Activated CD8-positive, alpha-beta T cell treated with anti-CD3 and anti-CD28 coated beads for 36 hours (primary cell): Measurements from ENCODE around the gene INCA1. TPM values are rescaled to one million over a fixed set of nuclear protein-coding genes. Genes with fewer than 3 reads are reported as not detected.

Experiments used
- ATAC-seq: fragments of 200-7000 bp; cut with Tn5 transposase; one replicate; pipeline ENCODE4 v1.10.0; 2021; ENCODE audit warnings: mild to moderate bottlenecking, moderate library complexity
- CTCF ChIA-PET: fragments of 350-600 bp; sonication (Branson Sonifier 250); formaldehyde crosslinking; loops from one replicate; lab custom pipeline; 2021; ENCODE audit warnings: antibody characterized with exemption; lab: Charles Lee
- POLR2A ChIA-PET: fragments of 350-600 bp; sonication (Branson Sonifier 250); formaldehyde crosslinking; loops from one replicate; lab custom pipeline; 2021; ENCODE audit warnings: antibody characterized with exemption; lab: Charles Lee
- DNase-seq: peaks from one replicate; pipeline ENCODE4 v3.0.0-alpha.2; 2020
- H3K27ac Mint-ChIP-seq: one replicate; pipeline ENCODE4 v1.8.0; 2021; ENCODE audit warnings: mild to moderate bottlenecking, mixed read lengths
- H3K27me3 Mint-ChIP-seq: one replicate; pipeline ENCODE4 v1.8.0; 2021; ENCODE audit warnings: mixed read lengths
- H3K36me3 Mint-ChIP-seq: one replicate; pipeline ENCODE4 v1.8.0; 2021; ENCODE audit warnings: low read depth, mixed read lengths
- H3K4me1 Mint-ChIP-seq: one replicate; pipeline ENCODE4 v1.8.0; 2021; ENCODE audit warnings: low read depth, mixed read lengths
- H3K4me3 Mint-ChIP-seq: one replicate; pipeline ENCODE4 v1.8.0; 2021; ENCODE audit warnings: mild to moderate bottlenecking, moderate library complexity, mixed read lengths
- H3K9me3 Mint-ChIP-seq: one replicate; pipeline ENCODE4 v1.8.0; 2021; ENCODE audit warnings: mixed read lengths
- intact Hi-C: fragments of 100-400 bp; cut with micrococcal nuclease; formaldehyde crosslinking; loops from one replicate; pipeline ENCODE4 v1.10.0; 2022
- total RNA-seq, 2 experiments: library from RNA; stranded (reverse); gene quantifications; one replicate each; pipeline ENCODE4 v1.2.3, GENCODE V29; 2021
- TF ChIP-seq, protein P1 (sequence below): fragments of 200-600 bp; IDR thresholded peaks from one replicate; pipeline ENCODE4 v1.8.0; 2022; ENCODE audit warnings: antibody characterized with exemption, mild to moderate bottlenecking

The INCA1 gene
- total RNA-seq, 2 experiments from 2014 or later = 0.63 TPM; not detected in 1

DNA sequence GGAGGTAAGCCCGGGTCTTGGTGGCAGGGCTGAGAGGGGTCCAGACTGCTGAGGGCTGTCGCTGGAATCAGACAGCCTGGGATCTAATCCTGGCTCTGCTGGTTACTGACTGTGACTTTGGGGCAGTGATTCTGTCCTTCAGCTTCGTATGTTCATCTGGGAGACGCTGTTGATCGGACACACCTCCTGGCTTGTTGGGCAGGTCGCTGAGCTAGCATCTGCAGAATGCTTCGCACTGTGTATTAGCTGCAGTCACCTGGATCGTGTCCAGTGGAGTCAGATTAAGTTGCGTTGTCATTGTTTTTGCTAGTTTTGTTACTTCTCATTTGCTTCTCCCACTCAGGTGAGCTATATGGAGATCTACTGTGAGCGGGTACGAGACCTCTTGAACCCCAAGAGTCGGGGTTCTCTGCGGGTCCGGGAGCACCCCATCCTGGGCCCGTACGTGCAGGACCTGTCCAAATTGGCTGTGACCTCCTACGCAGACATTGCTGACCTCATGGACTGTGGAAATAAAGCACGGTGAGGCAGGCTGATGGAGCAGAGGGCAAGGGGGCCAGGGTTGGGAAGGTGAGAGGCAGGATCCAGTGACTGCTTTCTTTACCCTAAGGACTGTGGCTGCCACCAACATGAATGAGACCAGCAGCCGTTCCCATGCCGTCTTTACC, 4.9 kb upstream of the INCA1 start:
- Mint-ChIP-seq H3K36me3 (peaks cover 35% of the 10 kb centered on the region), H3K9me3 (no peaks in the 10 kb centered on the region), H3K27ac (no peak overlapping the region), H3K4me1 (peaks cover 9% of the 10 kb centered on the region), H3K27me3 (no peaks in the 10 kb centered on the region), H3K4me3 (no peak overlapping the region)
- DNase-seq (no peak), ATAC-seq (no peak)
- POLR2A ChIA-PET = interaction anchor here (0.7 to 0.9 kb wide), 2 partner anchors 14 to 15 kb away, joined by 3 to 4 read pairs; no protein-coding TSS in a partner anchor
- TF ChIP-seq, protein P1, sequence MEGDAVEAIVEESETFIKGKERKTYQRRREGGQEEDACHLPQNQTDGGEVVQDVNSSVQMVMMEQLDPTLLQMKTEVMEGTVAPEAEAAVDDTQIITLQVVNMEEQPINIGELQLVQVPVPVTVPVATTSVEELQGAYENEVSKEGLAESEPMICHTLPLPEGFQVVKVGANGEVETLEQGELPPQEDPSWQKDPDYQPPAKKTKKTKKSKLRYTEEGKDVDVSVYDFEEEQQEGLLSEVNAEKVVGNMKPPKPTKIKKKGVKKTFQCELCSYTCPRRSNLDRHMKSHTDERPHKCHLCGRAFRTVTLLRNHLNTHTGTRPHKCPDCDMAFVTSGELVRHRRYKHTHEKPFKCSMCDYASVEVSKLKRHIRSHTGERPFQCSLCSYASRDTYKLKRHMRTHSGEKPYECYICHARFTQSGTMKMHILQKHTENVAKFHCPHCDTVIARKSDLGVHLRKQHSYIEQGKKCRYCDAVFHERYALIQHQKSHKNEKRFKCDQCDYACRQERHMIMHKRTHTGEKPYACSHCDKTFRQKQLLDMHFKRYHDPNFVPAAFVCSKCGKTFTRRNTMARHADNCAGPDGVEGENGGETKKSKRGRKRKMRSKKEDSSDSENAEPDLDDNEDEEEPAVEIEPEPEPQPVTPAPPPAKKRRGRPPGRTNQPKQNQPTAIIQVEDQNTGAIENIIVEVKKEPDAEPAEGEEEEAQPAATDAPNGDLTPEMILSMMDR = no peak
- intact Hi-C loops = no loop called here
- CTCF ChIA-PET = no interaction called here

DNA sequence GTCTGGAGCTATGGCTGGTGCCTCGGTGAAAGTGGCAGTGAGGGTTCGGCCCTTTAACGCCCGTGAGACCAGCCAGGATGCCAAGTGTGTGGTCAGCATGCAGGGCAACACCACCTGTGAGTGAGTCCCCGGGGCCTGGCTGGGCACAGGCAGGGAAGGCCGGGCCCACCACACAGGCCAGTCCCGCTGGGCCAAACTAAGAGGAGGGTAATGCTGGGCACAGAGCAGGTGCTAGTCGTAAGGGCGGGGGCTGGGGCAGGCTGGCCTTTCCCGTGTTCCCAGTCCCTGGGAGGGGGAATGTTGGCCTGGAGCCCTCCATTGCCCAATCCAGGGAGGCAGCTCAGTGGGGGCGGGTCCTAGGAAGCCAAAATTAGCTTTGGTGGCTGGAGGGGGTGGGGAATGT, 2.9 kb upstream of the INCA1 start:
- no peaks in the 10 kb centered on the region for H3K9me3 Mint-ChIP-seq
- ChIA-PET POLR2A (interaction anchor here (1.1 to 1.5 kb wide), 3 partner anchors 10 to 18 kb away, joined by 3 to 4 read pairs (median 4); no protein-coding TSS in a partner anchor), CTCF (interaction anchor here (0.9 to 1.2 kb wide), 3 partner anchors 62 to 119 kb away, joined by 3 to 4 read pairs (median 3); no protein-coding TSS in a partner anchor)
- H3K4me3 Mint-ChIP-seq = no peak overlapping the region
- H3K27me3 Mint-ChIP-seq = peaks cover 1% of the 10 kb centered on the region
- H3K4me1 Mint-ChIP-seq = peaks cover 15% of the 10 kb centered on the region
- peaks cover 26% of the 10 kb centered on the region for H3K36me3 Mint-ChIP-seq
- DNase-seq = no peak
- H3K27ac Mint-ChIP-seq = no peak overlapping the region
- no peak for ATAC-seq
- intact Hi-C loops = no loop called here
- TF ChIP-seq, protein P1 = no peak

DNA sequence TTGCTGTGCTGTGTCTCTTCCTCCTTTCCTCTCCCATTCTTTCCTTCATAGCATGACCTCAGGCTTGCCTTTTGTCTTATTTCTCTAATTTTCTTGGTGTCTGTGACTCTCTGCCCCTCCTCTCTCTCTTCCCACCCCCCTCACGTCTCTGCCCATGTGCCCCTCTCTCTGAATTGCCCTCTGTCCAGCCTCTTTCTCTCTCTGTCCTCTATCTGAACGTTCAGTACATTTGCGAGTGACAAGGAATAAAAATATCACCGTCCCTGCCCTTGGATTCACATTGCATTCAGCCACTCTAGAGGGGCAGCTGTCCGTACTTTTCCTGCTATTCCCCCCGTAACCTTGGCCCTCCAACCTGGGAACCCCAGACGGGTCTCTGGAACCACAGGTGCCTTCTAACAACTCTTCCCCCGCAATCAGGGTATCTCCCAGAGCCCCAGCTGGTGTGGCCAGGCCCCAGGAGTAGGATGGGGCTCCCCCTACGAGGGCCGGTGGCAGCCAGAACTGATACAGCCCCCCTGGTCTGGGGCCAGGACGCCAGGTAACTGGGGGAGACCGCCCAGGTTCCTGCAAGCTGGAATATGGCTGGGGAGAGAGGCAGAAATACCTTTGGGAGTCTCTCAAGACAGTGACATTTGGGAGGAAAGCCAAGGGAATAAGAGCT, 2.2 kb upstream of the INCA1 start:
- intact Hi-C loops = no loop called here

DNA sequence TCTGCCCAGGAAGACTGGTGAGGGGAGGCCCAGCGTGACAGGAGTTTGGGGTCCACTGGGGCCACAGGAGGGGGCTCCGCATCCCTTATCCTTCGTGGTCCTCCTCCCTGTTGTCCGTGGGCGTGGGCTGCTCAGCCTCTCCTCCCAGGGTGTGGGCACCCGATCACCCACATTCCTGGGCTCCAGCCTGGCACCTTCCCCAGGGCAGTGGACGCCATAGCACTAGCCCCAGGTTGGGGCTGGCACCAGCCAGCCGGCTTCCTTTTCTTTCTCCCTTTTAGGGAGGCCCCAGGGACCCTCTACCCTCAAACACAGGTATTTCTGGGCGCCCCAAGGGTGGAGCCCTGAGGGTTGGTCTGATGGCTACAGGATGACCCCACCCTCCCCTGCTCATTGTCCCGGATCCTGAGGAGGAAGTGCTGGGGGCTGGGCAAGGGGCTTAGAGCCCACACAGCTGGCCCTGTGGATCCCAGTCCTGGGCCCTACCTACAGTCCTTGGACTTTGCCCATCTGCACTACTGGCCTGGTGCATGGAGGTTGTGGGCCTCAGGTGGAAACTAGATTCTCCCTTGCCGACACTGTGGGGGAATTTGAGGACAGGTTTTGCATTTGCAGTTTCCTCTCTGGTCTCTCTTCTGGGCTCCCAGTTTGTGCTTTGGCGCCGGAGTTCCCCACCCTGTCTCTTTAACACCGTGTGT, 1.6 kb upstream of the INCA1 start:
- CTCF ChIA-PET = interaction anchor here (0.7 kb wide), 1 partner anchor 64 kb away, joined by 4 read pairs; no protein-coding TSS in a partner anchor
- Mint-ChIP-seq H3K27me3 (peaks cover 1% of the 10 kb centered on the region), H3K4me3 (peak overlapping the region; percentile 79), H3K4me1 (peaks cover 17% of the 10 kb centered on the region), H3K27ac (no peak overlapping the region), H3K9me3 (no peaks in the 10 kb centered on the region), H3K36me3 (peaks cover 20% of the 10 kb centered on the region)
- intact Hi-C loops = no loop called here
- TF ChIP-seq, protein P1 = no peak
- POLR2A ChIA-PET = interaction anchor here (0.9 to 1.7 kb wide), 4 partner anchors 13 to 58 kb away, joined by 3 to 7 read pairs (median 6); partner anchors contain the start of genes PFN1, RNF167 and SLC52A1
- DNase-seq (peak; percentile 32), ATAC-seq (no peak)

More for the DNA sequence above, 2.2 kb upstream of the INCA1 start:
- CTCF ChIA-PET = interaction anchor here (0.7 to 1.2 kb wide), 3 partner anchors 62 to 91 kb away, joined by 3 to 4 read pairs (median 3); no protein-coding TSS in a partner anchor
- Mint-ChIP-seq H3K27me3 (peaks cover 1% of the 10 kb centered on the region), H3K36me3 (peaks cover 24% of the 10 kb centered on the region), H3K9me3 (no peaks in the 10 kb centered on the region), H3K27ac (no peak overlapping the region), H3K4me1 (peaks cover 17% of the 10 kb centered on the region), H3K4me3 (peak overlapping the region; percentile 79)
- POLR2A ChIA-PET = interaction anchor here (1.0 to 1.5 kb wide), 4 partner anchors 9 to 35 kb away, joined by 3 to 4 read pairs (median 4); partner anchors contain the start of gene SLC52A1
- no peak for ATAC-seq
- DNase-seq = no peak
- TF ChIP-seq, protein P1 = no peak
